ENCODE measurements around the gene ZNF549. TPM values are rescaled to one million over a fixed set of nuclear protein-coding genes. Genes with fewer than 3 reads are reported as not detected.
A peak's percentile ranks its signal among the peaks of the same experiment; 100 is the strongest.

The ZNF549 gene
- total and polyA plus RNA-seq, 10 donors, result 2.6 to 13.0 (median 9.1) TPM

- H3K9me3 ChIP-seq, result peaks cover 3 to 67% (median 54%) of the 10 kb centered on the region in 8 donors
- 0 to 4% (median 1%) methylated on average over 21 to 56 of the region's 56 CpGs for WGBS, 5 donors
- peak within 1 kb of the TSS; percentile 9 to 87 (median 74) for H3K27ac ChIP-seq
- peak; percentile 95 for DNase-seq
- intact Hi-C loops (cut with DNase I; ENCODE audit: low total_unique reads), result no loop called here
- TF ChIP-seq, protein P1, sequence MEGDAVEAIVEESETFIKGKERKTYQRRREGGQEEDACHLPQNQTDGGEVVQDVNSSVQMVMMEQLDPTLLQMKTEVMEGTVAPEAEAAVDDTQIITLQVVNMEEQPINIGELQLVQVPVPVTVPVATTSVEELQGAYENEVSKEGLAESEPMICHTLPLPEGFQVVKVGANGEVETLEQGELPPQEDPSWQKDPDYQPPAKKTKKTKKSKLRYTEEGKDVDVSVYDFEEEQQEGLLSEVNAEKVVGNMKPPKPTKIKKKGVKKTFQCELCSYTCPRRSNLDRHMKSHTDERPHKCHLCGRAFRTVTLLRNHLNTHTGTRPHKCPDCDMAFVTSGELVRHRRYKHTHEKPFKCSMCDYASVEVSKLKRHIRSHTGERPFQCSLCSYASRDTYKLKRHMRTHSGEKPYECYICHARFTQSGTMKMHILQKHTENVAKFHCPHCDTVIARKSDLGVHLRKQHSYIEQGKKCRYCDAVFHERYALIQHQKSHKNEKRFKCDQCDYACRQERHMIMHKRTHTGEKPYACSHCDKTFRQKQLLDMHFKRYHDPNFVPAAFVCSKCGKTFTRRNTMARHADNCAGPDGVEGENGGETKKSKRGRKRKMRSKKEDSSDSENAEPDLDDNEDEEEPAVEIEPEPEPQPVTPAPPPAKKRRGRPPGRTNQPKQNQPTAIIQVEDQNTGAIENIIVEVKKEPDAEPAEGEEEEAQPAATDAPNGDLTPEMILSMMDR (IDR thresholded peaks at IDR 0.05 in 8 of 11, conservative IDR thresholded peaks at IDR 0.05 in 3 of 11), result no peak
- TF ChIP-seq POLR2AphosphoS5 (IDR thresholded peaks at IDR 0.05) (peak; percentile 90 to 93 (median 91)), POLR2A (IDR thresholded peaks at IDR 0.05) (no peak)
- H3K4me3 ChIP-seq, result peak within 1 kb of the TSS; percentile 72 to 99 (median 90)
- H3K36me3 ChIP-seq, result peaks cover 4 to 27% (median 19%) of the 10 kb centered on the region in 6 donors
- peaks cover 10 to 26% (median 19%) of the 10 kb centered on the region in 6 donors for H3K4me1 ChIP-seq
- H3K27me3 ChIP-seq (replicated peaks in 1 of 7), result peaks cover 0 to 5% (median 0%) of the 10 kb centered on the region in 7 donors
Measured at GRCh38 chr19:57559404-57560025, 32.4 kb downstream of the ZNF549 start, which contains the start of gene ZNF550. Gene ZNF550 (minus strand): TSS chr19:57559863. CDS start chr19:57559682, 181 bp downstream.

- H3K4me3 ChIP-seq, result peak overlapping the region; percentile 72 to 99 (median 90)
- peaks cover 10 to 26% (median 19%) of the 10 kb centered on the region in 6 donors for H3K4me1 ChIP-seq
- peaks cover 0 to 5% (median 0%) of the 10 kb centered on the region in 7 donors for H3K27me3 ChIP-seq (replicated peaks in 1 of 7)
- DNase-seq, result peak; percentile 68
- H3K36me3 ChIP-seq, result peaks cover 4 to 22% (median 13%) of the 10 kb centered on the region in 6 donors
- peaks cover 4 to 67% (median 54%) of the 10 kb centered on the region in 8 donors for H3K9me3 ChIP-seq
- peak overlapping the region in 7 of 8 donors; percentile 61 to 87 (median 76) for H3K27ac ChIP-seq
- WGBS, 5 donors, result 23 to 37% (median 35%) methylated on average over 21 to 23 of the region's 23 CpGs
- no peak for TF ChIP-seq POLR2AphosphoS5 (IDR thresholded peaks at IDR 0.05)
- no peak for TF ChIP-seq POLR2A (IDR thresholded peaks at IDR 0.05)
- TF ChIP-seq, protein P1 (IDR thresholded peaks at IDR 0.05 in 8 of 11, conservative IDR thresholded peaks at IDR 0.05 in 3 of 11), result no peak
- intact Hi-C loops (cut with DNase I; ENCODE audit: low total_unique reads), result no loop called here
Measured at GRCh38 chr19:57560049-57560491, 32.9 kb downstream of the ZNF549 start.

GRCh38 chr19:57563547-57563946 is 36.4 kb downstream of the ZNF549 start:
- TF ChIP-seq, protein P1 (IDR thresholded peaks at IDR 0.05 in 8 of 11, conservative IDR thresholded peaks at IDR 0.05 in 3 of 11), result no peak
- TF ChIP-seq POLR2A (IDR thresholded peaks at IDR 0.05) (no peak), POLR2AphosphoS5 (IDR thresholded peaks at IDR 0.05) (no peak)
- H3K27ac ChIP-seq, result no peak overlapping the region
- H3K4me1 ChIP-seq, result peaks cover 4 to 15% (median 11%) of the 10 kb centered on the region in 6 donors
- no peak overlapping the region for H3K4me3 ChIP-seq
- no peak for DNase-seq
- peaks cover 0 to 5% (median 0%) of the 10 kb centered on the region in 7 donors for H3K27me3 ChIP-seq (replicated peaks in 1 of 7)
- intact Hi-C loops (cut with DNase I; ENCODE audit: low total_unique reads), result no loop called here
- WGBS, 5 donors, result 59 to 69% (median 60%) methylated on average over 1 of the region's 1 CpG
- H3K36me3 ChIP-seq, result no peaks in the 10 kb centered on the region
- peaks cover 16 to 87% (median 79%) of the 10 kb centered on the region in 8 donors for H3K9me3 ChIP-seq

Data from spleen (tissue), 11 donors.